Measurements from ENCODE around the gene SUPT4H1.

The SUPT4H1 gene

DNA sequence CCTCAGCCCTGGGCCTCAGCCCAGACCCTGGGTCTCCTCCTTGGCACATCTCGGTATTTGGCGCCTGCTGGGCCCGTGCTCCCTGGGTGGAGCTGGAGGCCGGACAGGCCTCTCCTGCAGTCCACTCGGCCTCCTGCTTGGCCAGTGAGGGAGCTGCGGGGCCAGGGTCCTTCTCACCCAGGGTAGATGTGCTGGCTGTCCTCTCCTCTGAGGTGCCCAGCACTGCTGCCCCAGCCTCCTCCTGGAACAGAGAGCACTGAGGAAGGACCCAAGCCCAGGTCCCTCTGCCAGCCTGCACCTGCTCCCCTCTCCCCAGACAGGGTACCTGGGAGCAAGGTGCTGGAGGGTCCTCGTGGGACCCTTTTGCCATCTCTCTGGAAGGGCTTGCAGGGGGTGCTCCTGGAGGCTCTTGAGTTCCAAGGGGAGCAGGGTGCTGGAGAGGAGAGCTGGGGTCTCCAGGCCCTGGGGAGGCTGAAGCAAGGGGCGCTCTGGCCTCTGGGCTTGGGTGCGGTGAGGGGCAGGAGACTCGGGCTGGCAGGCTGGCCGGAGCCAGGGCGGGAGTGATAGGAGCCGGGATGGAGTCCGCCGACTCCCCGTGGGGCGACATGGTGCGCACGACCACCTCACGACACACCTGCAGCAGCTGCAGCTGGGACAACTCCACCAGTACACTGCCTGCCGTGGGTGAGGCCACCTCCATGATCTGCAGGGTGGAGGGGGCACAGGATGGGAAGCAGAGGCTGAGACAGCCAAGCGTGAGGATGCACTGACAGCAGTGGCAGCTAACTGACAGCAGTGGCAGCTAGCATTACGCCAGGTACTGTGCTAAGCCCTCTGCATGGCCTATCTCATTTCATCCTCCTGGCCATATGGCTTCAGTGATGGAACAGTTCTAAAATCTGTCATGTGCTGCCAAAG, 41.2 kb downstream of the SUPT4H1 start:
- TF ChIP-seq POLR2AphosphoS5 (IDR thresholded peaks at IDR 0.05; ENCODE audit: low read depth, low read length) (no peak), POLR2A (IDR thresholded peaks at IDR 0.05; ENCODE audit: low read depth, low read length) (no peak), TAF1 (IDR thresholded peaks at IDR 0.05; ENCODE audit: borderline replicate concordance, low read depth, low read length) (no peak)
- FAIRE-seq (no peak), DNase-seq (ENCODE audit: insufficient read length) (no peak)

- DNase-seq (ENCODE audit: insufficient read length) (no peak), FAIRE-seq (no peak)
- TF ChIP-seq POLR2AphosphoS5 (IDR thresholded peaks at IDR 0.05; ENCODE audit: low read depth, low read length) (no peak), TAF1 (IDR thresholded peaks at IDR 0.05; ENCODE audit: borderline replicate concordance, low read depth, low read length) (no peak), POLR2A (IDR thresholded peaks at IDR 0.05; ENCODE audit: low read depth, low read length) (no peak)
These were observed 42.1 kb downstream of the SUPT4H1 start for GRCh38 chr17:58309918-58310259.

GRCh38 chr17:58308985-58309917, 42.8 kb downstream of the SUPT4H1 start:
- TF ChIP-seq TAF1 (IDR thresholded peaks at IDR 0.05; ENCODE audit: borderline replicate concordance, low read depth, low read length) = no peak
- no peak for TF ChIP-seq POLR2A (IDR thresholded peaks at IDR 0.05; ENCODE audit: low read depth, low read length)
- TF ChIP-seq POLR2AphosphoS5 (IDR thresholded peaks at IDR 0.05; ENCODE audit: low read depth, low read length) = no peak
- FAIRE-seq (no peak), DNase-seq (ENCODE audit: insufficient read length) (no peak)

GRCh38 chr17:58308173-58308984, 43.6 kb downstream of the SUPT4H1 start:
- TF ChIP-seq POLR2A (IDR thresholded peaks at IDR 0.05; ENCODE audit: low read depth, low read length) (no peak), TAF1 (IDR thresholded peaks at IDR 0.05; ENCODE audit: borderline replicate concordance, low read depth, low read length) (no peak), POLR2AphosphoS5 (IDR thresholded peaks at IDR 0.05; ENCODE audit: low read depth, low read length) (no peak)
- DNase-seq (ENCODE audit: insufficient read length) = no peak
- FAIRE-seq = no peak

- DNase-seq (ENCODE audit: insufficient read length) (no peak), FAIRE-seq (no peak)
- TF ChIP-seq POLR2A (IDR thresholded peaks at IDR 0.05; ENCODE audit: low read depth, low read length) = no peak
- TF ChIP-seq POLR2AphosphoS5 (IDR thresholded peaks at IDR 0.05; ENCODE audit: low read depth, low read length) = no peak
- no peak for TF ChIP-seq TAF1 (IDR thresholded peaks at IDR 0.05; ENCODE audit: borderline replicate concordance, low read depth, low read length)
These were observed 44.4 kb downstream of the SUPT4H1 start for GRCh38 chr17:58307468-58308172.

- no peak for DNase-seq (ENCODE audit: insufficient read length)
- FAIRE-seq = no peak
These were observed 45.7 kb downstream of the SUPT4H1 start for GRCh38 chr17:58306131-58306951.

GRCh38 chr17:58305626-58306025, 46.4 kb downstream of the SUPT4H1 start:
- no peak for FAIRE-seq
- TF ChIP-seq POLR2A (IDR thresholded peaks at IDR 0.05; ENCODE audit: low read depth, low read length) = no peak
- TF ChIP-seq POLR2AphosphoS5 (IDR thresholded peaks at IDR 0.05; ENCODE audit: low read depth, low read length) = no peak
- no peak for TF ChIP-seq TAF1 (IDR thresholded peaks at IDR 0.05; ENCODE audit: borderline replicate concordance, low read depth, low read length)
- DNase-seq (ENCODE audit: insufficient read length) = no peak

More at GRCh38 chr17:58306131-58306951, 45.7 kb downstream of the SUPT4H1 start:
- TF ChIP-seq TAF1 (IDR thresholded peaks at IDR 0.05; ENCODE audit: borderline replicate concordance, low read depth, low read length) (no peak), POLR2A (IDR thresholded peaks at IDR 0.05; ENCODE audit: low read depth, low read length) (no peak), POLR2AphosphoS5 (IDR thresholded peaks at IDR 0.05; ENCODE audit: low read depth, low read length) (no peak)

- DNase-seq (ENCODE audit: insufficient read length) (no peak), FAIRE-seq (no peak)
- TF ChIP-seq POLR2AphosphoS5 (IDR thresholded peaks at IDR 0.05; ENCODE audit: low read depth, low read length) (no peak), TAF1 (IDR thresholded peaks at IDR 0.05; ENCODE audit: borderline replicate concordance, low read depth, low read length) (no peak), POLR2A (IDR thresholded peaks at IDR 0.05; ENCODE audit: low read depth, low read length) (no peak)
These were observed 47.1 kb downstream of the SUPT4H1 start for GRCh38 chr17:58304750-58305486.

Data from GM12892 (cell line).